ENCODE data around the gene POU6F2. TPM values are rescaled to one million over a fixed set of nuclear protein-coding genes. Genes with fewer than 3 reads are reported as not detected.

The POU6F2 gene
- total and polyA plus RNA-seq, 2 donors (not counting 1 experiment from before 2014, with no cell fraction given), result under 0.01 TPM; not detected in 1

DNA sequence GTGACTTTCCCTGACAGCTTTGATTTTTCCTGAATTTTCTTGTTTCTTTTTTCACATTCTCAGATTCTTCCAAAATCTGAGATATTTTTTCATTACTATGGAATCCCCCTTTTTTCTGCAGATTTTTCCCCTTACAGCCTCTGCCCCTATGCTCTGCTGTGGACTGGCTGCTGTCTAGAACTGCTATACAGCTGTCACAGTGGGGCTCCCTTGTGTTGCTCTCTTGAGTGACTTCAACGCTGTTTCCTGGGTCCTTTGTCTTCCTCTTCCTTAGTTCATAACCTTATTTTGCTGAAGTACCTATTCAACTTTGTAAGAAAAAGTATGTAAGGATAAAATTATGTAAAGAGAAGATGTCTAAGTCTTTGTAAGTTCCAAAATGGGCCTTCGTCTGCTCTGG, 354.4 kb downstream of the POU6F2 start:
- H3K36me3 ChIP-seq (ENCODE audit: control insufficient read depth, insufficient read depth, low read length), result no peaks in the 10 kb centered on the region
- H3K27me3 ChIP-seq (ENCODE audit: control insufficient read depth, insufficient read depth, low read length), result no peaks in the 10 kb centered on the region
- H3K9me3 ChIP-seq (ENCODE audit: control insufficient read depth, insufficient read depth, low read depth, low read length), result no peaks in the 10 kb centered on the region
- TF ChIP-seq, protein P1, sequence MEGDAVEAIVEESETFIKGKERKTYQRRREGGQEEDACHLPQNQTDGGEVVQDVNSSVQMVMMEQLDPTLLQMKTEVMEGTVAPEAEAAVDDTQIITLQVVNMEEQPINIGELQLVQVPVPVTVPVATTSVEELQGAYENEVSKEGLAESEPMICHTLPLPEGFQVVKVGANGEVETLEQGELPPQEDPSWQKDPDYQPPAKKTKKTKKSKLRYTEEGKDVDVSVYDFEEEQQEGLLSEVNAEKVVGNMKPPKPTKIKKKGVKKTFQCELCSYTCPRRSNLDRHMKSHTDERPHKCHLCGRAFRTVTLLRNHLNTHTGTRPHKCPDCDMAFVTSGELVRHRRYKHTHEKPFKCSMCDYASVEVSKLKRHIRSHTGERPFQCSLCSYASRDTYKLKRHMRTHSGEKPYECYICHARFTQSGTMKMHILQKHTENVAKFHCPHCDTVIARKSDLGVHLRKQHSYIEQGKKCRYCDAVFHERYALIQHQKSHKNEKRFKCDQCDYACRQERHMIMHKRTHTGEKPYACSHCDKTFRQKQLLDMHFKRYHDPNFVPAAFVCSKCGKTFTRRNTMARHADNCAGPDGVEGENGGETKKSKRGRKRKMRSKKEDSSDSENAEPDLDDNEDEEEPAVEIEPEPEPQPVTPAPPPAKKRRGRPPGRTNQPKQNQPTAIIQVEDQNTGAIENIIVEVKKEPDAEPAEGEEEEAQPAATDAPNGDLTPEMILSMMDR (conservative IDR thresholded peaks at IDR 0.05 in 1 of 2, IDR thresholded peaks at IDR 0.05 in 1 of 2; ENCODE audit: low read depth in 1 of 2, low read length in 2 of 2), result no peak
- no peak for TF ChIP-seq EZH2 (IDR thresholded peaks at IDR 0.05; ENCODE audit: low read length, missing control alignments)
- H3K4me2 ChIP-seq (ENCODE audit: extremely low read depth, insufficient read depth, low read length), result no peak overlapping the region
- no peaks in the 10 kb centered on the region for H4K20me1 ChIP-seq (ENCODE audit: control insufficient read depth, extremely low read depth, insufficient read depth, low read length)
- H3K79me2 ChIP-seq (ENCODE audit: control insufficient read depth, insufficient read depth, low read length), result no peaks in the 10 kb centered on the region
- H3K4me3 ChIP-seq (replicated peaks in 1 of 4; ENCODE audit: control extremely low read depth in 1 of 4, insufficient read depth in 1 of 4, low read depth in 3 of 4, low read length in 4 of 4), result no peak overlapping the region
- no peak for DNase-seq (ENCODE audit: low read depth in 2 of 2)
- H3K27ac ChIP-seq (ENCODE audit: insufficient read depth, low read length), result no peak overlapping the region
- no peak overlapping the region for H2AFZ ChIP-seq (ENCODE audit: low read length)
- no peaks in the 10 kb centered on the region for H3K4me1 ChIP-seq (ENCODE audit: control insufficient read depth, extremely low read depth, insufficient read depth, low read length)
- H3K9ac ChIP-seq (ENCODE audit: insufficient read depth, low read length), result no peak overlapping the region

DNA sequence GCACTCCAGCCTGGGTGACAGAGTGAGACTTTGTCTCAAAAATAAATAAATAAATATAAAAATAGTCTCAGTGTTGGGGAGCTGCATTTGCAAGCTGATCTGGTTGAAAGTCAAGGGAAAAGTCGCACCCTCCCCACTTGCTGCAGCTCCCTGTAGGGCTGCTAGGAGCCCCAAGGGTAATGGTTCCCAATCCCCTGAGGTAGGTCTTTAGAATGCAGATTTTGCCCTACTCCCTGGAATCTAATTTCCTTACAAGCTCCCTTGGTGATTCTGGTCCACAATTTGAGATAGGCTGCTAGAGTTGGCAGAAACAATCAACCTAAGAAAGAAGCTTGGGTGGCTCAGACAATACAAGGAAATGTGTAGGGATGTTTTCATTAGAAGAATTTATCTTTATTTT, 356.0 kb downstream of the POU6F2 start:
- Histone ChIP-seq H3K4me2 (ENCODE audit: extremely low read depth, insufficient read depth, low read length) (no peak overlapping the region), H4K20me1 (ENCODE audit: control insufficient read depth, extremely low read depth, insufficient read depth, low read length) (no peaks in the 10 kb centered on the region), H3K4me1 (ENCODE audit: control insufficient read depth, extremely low read depth, insufficient read depth, low read length) (no peaks in the 10 kb centered on the region), H3K79me2 (ENCODE audit: control insufficient read depth, insufficient read depth, low read length) (no peaks in the 10 kb centered on the region), H3K36me3 (ENCODE audit: control insufficient read depth, insufficient read depth, low read length) (no peaks in the 10 kb centered on the region), H3K4me3 (replicated peaks in 1 of 4; ENCODE audit: control extremely low read depth in 1 of 4, insufficient read depth in 1 of 4, low read depth in 3 of 4, low read length in 4 of 4) (no peak overlapping the region), H3K9me3 (ENCODE audit: control insufficient read depth, insufficient read depth, low read depth, low read length) (no peaks in the 10 kb centered on the region), H3K9ac (ENCODE audit: insufficient read depth, low read length) (no peak overlapping the region), H3K27me3 (ENCODE audit: control insufficient read depth, insufficient read depth, low read length) (no peaks in the 10 kb centered on the region), H3K27ac (ENCODE audit: insufficient read depth, low read length) (no peak overlapping the region), H2AFZ (ENCODE audit: low read length) (no peak overlapping the region)
- no peak for TF ChIP-seq EZH2 (IDR thresholded peaks at IDR 0.05; ENCODE audit: low read length, missing control alignments)
- TF ChIP-seq, protein P1 (conservative IDR thresholded peaks at IDR 0.05 in 1 of 2, IDR thresholded peaks at IDR 0.05 in 1 of 2; ENCODE audit: low read depth in 1 of 2, low read length in 2 of 2), result no peak
- DNase-seq (ENCODE audit: low read depth in 2 of 2), result no peak

DNA sequence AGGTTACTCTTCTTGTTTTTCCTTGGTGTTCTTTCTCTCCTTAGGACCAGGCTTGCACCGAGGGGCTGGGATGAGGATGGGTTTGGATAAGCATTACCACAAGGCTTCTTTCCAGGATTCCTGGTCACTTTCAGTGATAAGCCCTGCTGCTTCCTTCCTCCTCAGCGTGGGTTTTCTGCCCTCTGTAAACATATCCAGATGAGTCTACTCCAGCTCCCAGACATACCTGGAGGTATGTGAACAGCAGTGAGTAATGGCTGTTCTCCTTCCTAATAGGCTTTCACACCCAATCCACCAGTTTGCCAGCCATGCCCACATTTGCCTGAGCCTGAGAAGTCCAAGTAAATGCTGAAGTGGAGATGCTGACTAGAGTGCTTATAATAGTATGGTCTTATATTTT, 358.7 kb downstream of the POU6F2 start:
- no peaks in the 10 kb centered on the region for H3K27me3 ChIP-seq (ENCODE audit: control insufficient read depth, insufficient read depth, low read length)
- H3K9ac ChIP-seq (ENCODE audit: insufficient read depth, low read length), result no peak overlapping the region
- no peak overlapping the region for H2AFZ ChIP-seq (ENCODE audit: low read length)
- no peaks in the 10 kb centered on the region for H3K79me2 ChIP-seq (ENCODE audit: control insufficient read depth, insufficient read depth, low read length)
- H3K4me3 ChIP-seq (replicated peaks in 1 of 4; ENCODE audit: control extremely low read depth in 1 of 4, insufficient read depth in 1 of 4, low read depth in 3 of 4, low read length in 4 of 4), result no peak overlapping the region
- H3K4me1 ChIP-seq (ENCODE audit: control insufficient read depth, extremely low read depth, insufficient read depth, low read length), result no peaks in the 10 kb centered on the region
- H3K4me2 ChIP-seq (ENCODE audit: extremely low read depth, insufficient read depth, low read length), result no peak overlapping the region
- TF ChIP-seq, protein P1 (conservative IDR thresholded peaks at IDR 0.05 in 1 of 2, IDR thresholded peaks at IDR 0.05 in 1 of 2; ENCODE audit: low read depth in 1 of 2, low read length in 2 of 2), result no peak
- TF ChIP-seq EZH2 (IDR thresholded peaks at IDR 0.05; ENCODE audit: low read length, missing control alignments), result no peak
- no peak overlapping the region for H3K27ac ChIP-seq (ENCODE audit: insufficient read depth, low read length)
- H4K20me1 ChIP-seq (ENCODE audit: control insufficient read depth, extremely low read depth, insufficient read depth, low read length), result no peaks in the 10 kb centered on the region
- no peaks in the 10 kb centered on the region for H3K36me3 ChIP-seq (ENCODE audit: control insufficient read depth, insufficient read depth, low read length)
- DNase-seq (ENCODE audit: low read depth in 2 of 2), result peak in 1 of 2 donors; percentile 58
- no peaks in the 10 kb centered on the region for H3K9me3 ChIP-seq (ENCODE audit: control insufficient read depth, insufficient read depth, low read depth, low read length)

Data from fibroblast of lung (primary cell).